T-cell (primary cell): ENCODE measurements around the gene P2RY4. TPM values are rescaled to one million over a fixed set of nuclear protein-coding genes. Genes with fewer than 3 reads are reported as not detected.
"Not testable (repeated sequence)": the region's sequence is repeated elsewhere in the genome, so short reads cannot be mapped to it uniquely, and the experiment has no call there.

Experiments
- ATAC-seq, 4 experiments: fragments of 200-7000 bp in 3 of 4; fragments of 150-1000 bp in 1 of 4; cut with Tn5 transposase; replicated peaks in 1 of 4; 1 replicate in 3 of 4; 2 replicates in 1 of 4; pipeline ENCODE4 v1.10.0; 2021; ENCODE audit warnings: moderate library complexity in 3 of 4, mild to moderate bottlenecking in 2 of 4, moderate number of reproducible peaks in 1 of 4
- CTCF ChIA-PET, 2 donors: fragments of 300-600 bp; sonication (Branson Sonifier 250); formaldehyde crosslinking; loops; one replicate each; lab custom pipeline; 2022; ENCODE audit warnings: antibody characterized with exemption in 2 of 2; lab: Charles Lee
- POLR2A ChIA-PET, 2 donors: fragments of 300-600 bp; sonication (Branson Sonifier 250); formaldehyde crosslinking; loops; one replicate each; lab custom pipeline; 2022; ENCODE audit warnings: antibody characterized with exemption in 2 of 2; lab: Charles Lee
- DNase-seq, 35 experiments: peaks; one replicate each; pipeline versions ENCODE4 v3.0.0 to v3.0.0-alpha.2; 2013 to 2023
- H3K27ac ChIP-seq: one replicate; pipeline ENCODE4 v1.5.1; 2013; ENCODE audit warnings: low read length
- H3K27me3 ChIP-seq, 2 experiments: replicated peaks in 1 of 2; 1 replicate in 1 of 2; 2 replicates in 1 of 2; pipeline versions ENCODE4 v1.6.1 to v1.7.0; 2013; ENCODE audit warnings: low read length in 1 of 2, mixed read lengths in 1 of 2; ENCODE audit not compliant: control insufficient read depth in 2 of 2, insufficient read depth in 2 of 2; ENCODE audit errors: extremely low read depth in 1 of 2
- H3K36me3 ChIP-seq, 2 donors: 1 replicate in 1 of 2; 2 replicates in 1 of 2; pipeline versions ENCODE4 v1.6.1 to v1.7.0; 2013; ENCODE audit warnings: low read length in 1 of 2; ENCODE audit not compliant: control insufficient read depth in 2 of 2, insufficient read depth in 1 of 2; ENCODE audit errors: extremely low read depth in 1 of 2
- H3K4me1 ChIP-seq, 2 experiments: 1 replicate in 1 of 2; 2 replicates in 1 of 2; pipeline versions ENCODE4 v1.6.1 to v1.7.0; 2013; ENCODE audit warnings: low read length in 2 of 2, mixed read lengths in 1 of 2; ENCODE audit not compliant: insufficient read depth in 2 of 2, control insufficient read depth in 1 of 2; ENCODE audit errors: extremely low read depth in 1 of 2
- H3K4me3 ChIP-seq, 2 donors: 1 replicate in 1 of 2; 2 replicates in 1 of 2; pipeline versions ENCODE4 v1.5.1 to v1.7.0; 2013; ENCODE audit warnings: mild to moderate bottlenecking in 2 of 2, low read length in 1 of 2, moderate library complexity in 1 of 2; ENCODE audit not compliant: control insufficient read depth in 1 of 2; ENCODE audit errors: extremely low read depth in 1 of 2
- H3K9me3 ChIP-seq: 2 replicates; pipeline ENCODE4 v1.7.0; 2013
- H3K27ac Mint-ChIP-seq, 2 donors: one replicate each; pipeline ENCODE4 v1.8.0; 2020 to 2021; ENCODE audit warnings: mild to moderate bottlenecking in 2 of 2, mixed read lengths in 2 of 2
- H3K27me3 Mint-ChIP-seq, 2 donors: one replicate each; pipeline ENCODE4 v1.8.0; 2021 to 2022; ENCODE audit warnings: mixed read lengths in 2 of 2
- H3K36me3 Mint-ChIP-seq: one replicate; pipeline ENCODE4 v1.8.0; 2021; ENCODE audit warnings: mixed read lengths
- H3K4me1 Mint-ChIP-seq, 3 donors: one replicate each; pipeline ENCODE4 v1.8.0; 2020 to 2022; ENCODE audit warnings: mixed read lengths in 3 of 3, mild to moderate bottlenecking in 1 of 3
- H3K4me3 Mint-ChIP-seq, 3 donors: one replicate each; pipeline ENCODE4 v1.8.0; 2020 to 2022; ENCODE audit warnings: mild to moderate bottlenecking in 3 of 3, mixed read lengths in 3 of 3, moderate library complexity in 3 of 3
- H3K9me3 Mint-ChIP-seq, 3 donors: one replicate each; pipeline ENCODE4 v1.8.0; 2020 to 2022; ENCODE audit warnings: mixed read lengths in 3 of 3
- WGBS: methylation state at CpG from one replicate; pipeline ENCODE4 v1.1.5; 2013; ENCODE audit warnings: missing lambda C conversion rate; ENCODE audit not compliant: insufficient coverage; 5-methylcytosine and 5-hydroxymethylcytosine counted together
- total RNA-seq, 35 experiments: library from RNA in 6 of 35; stranded (reverse) in 6 of 35; fragments of 120-200 nt in 1 of 35; gene quantifications; one replicate each; pipeline versions ENCODE4 v1.2.1 to v1.2.4 and lab custom pipeline; 2013 to 2026

The P2RY4 gene
- total RNA-seq, 5 donors from 2014 or later (not counting 1 experiment from before 2014, with no cell fraction given), result 0.32 to 1.2 (median 0.46) TPM

DNA sequence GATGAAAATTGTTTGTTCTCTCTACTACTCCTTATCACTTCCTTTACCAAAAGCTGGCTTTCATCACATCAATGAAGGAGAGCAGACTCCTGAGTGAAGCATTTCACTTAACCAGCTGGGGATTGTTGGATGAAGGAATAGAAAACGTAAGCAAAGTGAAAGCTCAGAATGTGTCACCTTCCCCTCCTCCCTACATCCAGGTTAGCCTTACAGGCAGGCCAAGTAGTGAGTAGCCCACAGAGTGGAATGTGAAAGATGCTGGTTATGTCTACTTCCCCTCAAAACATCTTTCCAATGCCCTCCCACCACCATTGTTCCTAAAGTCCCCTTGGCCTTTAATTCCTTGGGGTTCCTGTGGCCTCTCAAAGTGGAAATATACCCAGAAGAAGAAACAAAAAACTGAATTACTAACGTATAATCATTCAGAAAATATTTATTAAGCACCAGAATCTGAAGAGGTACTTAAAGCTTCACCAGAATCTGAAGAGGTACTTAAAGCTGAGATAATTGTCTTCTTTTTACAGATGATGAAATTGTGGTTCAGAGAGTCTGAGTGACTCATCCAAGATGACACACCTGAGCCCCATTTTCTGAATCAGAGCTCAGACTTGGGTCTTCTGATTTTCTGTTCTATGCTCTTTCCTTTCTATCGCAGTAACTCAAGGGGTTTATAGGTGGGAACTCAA lies 6.5 kb downstream of the P2RY4 start:
- POLR2A ChIA-PET, result no interaction called here
- Mint-ChIP-seq H3K27me3 (peaks cover 0 to 16% of the 10 kb centered on the region in 2 donors), H3K9me3 (no peaks in the 10 kb centered on the region), H3K4me3 (no peak overlapping the region), H3K36me3 (peaks cover 23% of the 10 kb centered on the region), H3K4me1 (no peaks in the 10 kb centered on the region), H3K27ac (no peak overlapping the region)
- H3K27me3 ChIP-seq, result no peaks in the 10 kb centered on the region
- DNase-seq (no peak), ATAC-seq (no peak)
- no peaks in the 10 kb centered on the region for H3K9me3 ChIP-seq
- no peak overlapping the region for H3K4me3 ChIP-seq
- CTCF ChIA-PET, result no interaction called here
- no peaks in the 10 kb centered on the region for H3K36me3 ChIP-seq
- H3K4me1 ChIP-seq, result no peaks in the 10 kb centered on the region
- H3K27ac ChIP-seq, result no peak overlapping the region
- no CpG with 5 or more reads among the region's 3 CpGs for WGBS

- POLR2A ChIA-PET, result no interaction called here
- Histone ChIP-seq H3K36me3 (no peaks in the 10 kb centered on the region), H3K4me3 (no peak overlapping the region), H3K27ac (no peak overlapping the region), H3K4me1 (no peaks in the 10 kb centered on the region), H3K9me3 (no peaks in the 10 kb centered on the region), H3K27me3 (no peaks in the 10 kb centered on the region)
- H3K27ac Mint-ChIP-seq, result no peak overlapping the region
- no peak for ATAC-seq
- no peaks in the 10 kb centered on the region for H3K9me3 Mint-ChIP-seq
- WGBS, result no CpG with 5 or more reads among the region's 2 CpGs
- H3K4me1 Mint-ChIP-seq, result no peaks in the 10 kb centered on the region
- H3K4me3 Mint-ChIP-seq, result no peak overlapping the region
- peaks cover 22% of the 10 kb centered on the region for H3K36me3 Mint-ChIP-seq
- CTCF ChIA-PET, result no interaction called here
- DNase-seq, result no peak
- H3K27me3 Mint-ChIP-seq, result peaks cover 0 to 16% of the 10 kb centered on the region in 2 donors
These were observed 7.5 kb downstream of the P2RY4 start for GRCh38 chrX:70252491-70252890.

- H3K4me1 ChIP-seq, result no peaks in the 10 kb centered on the region
- Mint-ChIP-seq H3K9me3 (no peaks in the 10 kb centered on the region), H3K27ac (no peak overlapping the region), H3K4me3 (no peak overlapping the region), H3K4me1 (no peaks in the 10 kb centered on the region), H3K36me3 (no peaks in the 10 kb centered on the region), H3K27me3 (peaks cover 0 to 9% of the 10 kb centered on the region in 2 donors)
- CTCF ChIA-PET, result no interaction called here
- DNase-seq (no peak), ATAC-seq (no peak)
- POLR2A ChIA-PET, result no interaction called here
- H3K27ac ChIP-seq, result no peak overlapping the region
- H3K4me3 ChIP-seq, result no peak overlapping the region
- no peaks in the 10 kb centered on the region for H3K36me3 ChIP-seq
- no peaks in the 10 kb centered on the region for H3K9me3 ChIP-seq
- WGBS, result no CpG with 5 or more reads among the region's 2 CpGs
- H3K27me3 ChIP-seq, result no peaks in the 10 kb centered on the region
These were observed 12.8 kb downstream of the P2RY4 start for GRCh38 chrX:70247252-70247651.

GRCh38 chrX:70244881-70245280 lies 15.1 kb downstream of the P2RY4 start:
- Histone ChIP-seq H3K9me3 (no peaks in the 10 kb centered on the region), H3K4me1 (no peaks in the 10 kb centered on the region), H3K27me3 (no peaks in the 10 kb centered on the region), H3K4me3 (no peak overlapping the region), H3K27ac (no peak overlapping the region), H3K36me3 (no peaks in the 10 kb centered on the region)
- H3K4me3 Mint-ChIP-seq, result no peak overlapping the region
- no peak for DNase-seq
- WGBS, result no CpG with 5 or more reads among the region's 6 CpGs
- peaks cover 0 to 9% of the 10 kb centered on the region in 2 donors for H3K27me3 Mint-ChIP-seq
- H3K27ac Mint-ChIP-seq, result no peak overlapping the region
- H3K36me3 Mint-ChIP-seq, result no peaks in the 10 kb centered on the region
- no peaks in the 10 kb centered on the region for H3K4me1 Mint-ChIP-seq
- no peaks in the 10 kb centered on the region for H3K9me3 Mint-ChIP-seq
- ATAC-seq, result no peak
- POLR2A ChIA-PET, result no interaction called here
- CTCF ChIA-PET, result no interaction called here

- H3K27me3 Mint-ChIP-seq, ATAC-seq, CTCF ChIA-PET, DNase-seq, H3K36me3 ChIP-seq, H3K27ac ChIP-seq, H3K4me3 Mint-ChIP-seq, H3K9me3 ChIP-seq, H3K27me3 ChIP-seq, H3K36me3 Mint-ChIP-seq, H3K4me3 ChIP-seq, H3K9me3 Mint-ChIP-seq, POLR2A ChIA-PET, H3K4me1 Mint-ChIP-seq, H3K4me1 ChIP-seq, H3K27ac Mint-ChIP-seq: not testable (repeated sequence)
- WGBS, result 20% methylated on average over 1 of the region's 5 CpGs
These were observed 16.4 kb downstream of the P2RY4 start for GRCh38 chrX:70243601-70244000.

- no peaks in the 10 kb centered on the region for H3K36me3 ChIP-seq
- H3K36me3 Mint-ChIP-seq, result no peaks in the 10 kb centered on the region
- ChIA-PET POLR2A (no interaction called here), CTCF (no interaction called here)
- DNase-seq (no peak), ATAC-seq (no peak)
- H3K27me3 ChIP-seq, result no peaks in the 10 kb centered on the region
- no peaks in the 10 kb centered on the region for H3K9me3 ChIP-seq
- no CpG with 5 or more reads among the region's 2 CpGs for WGBS
- no peaks in the 10 kb centered on the region for H3K4me1 Mint-ChIP-seq
- H3K4me1 ChIP-seq, result no peaks in the 10 kb centered on the region
- H3K27ac ChIP-seq, result no peak overlapping the region
- peaks cover 2 to 5% of the 10 kb centered on the region in 2 donors for H3K27me3 Mint-ChIP-seq
- no peaks in the 10 kb centered on the region for H3K9me3 Mint-ChIP-seq
- no peak overlapping the region for H3K27ac Mint-ChIP-seq
- H3K4me3 ChIP-seq, result no peak overlapping the region
- H3K4me3 Mint-ChIP-seq, result no peak overlapping the region
These were observed 18.5 kb downstream of the P2RY4 start for GRCh38 chrX:70241501-70241900.
